T-helper 2 cell treated with Interferon-gamma antibody and Interleukin-4, amounts not matched to agents 100 ng/mL and 5 ng/mL, for 36 hours (primary cell): ENCODE measurements around the gene CYB5A. TPM values are rescaled to one million over a fixed set of nuclear protein-coding genes. Genes with fewer than 3 reads are reported as not detected.

Experiments used
- intact Hi-C: fragments of 100-400 bp; cut with micrococcal nuclease; formaldehyde crosslinking; loops from one replicate; pipeline ENCODE4 v1.15.1; 2023
- total RNA-seq: library from RNA; stranded (reverse); gene quantifications from 2 replicates; pipeline ENCODE4 v1.2.3, GENCODE V29; 2022

Gene CYB5A
- total RNA-seq, 1 donor from 2014 or later: 14.6 TPM

GRCh38 chr18:74249181-74249968 lies 42.4 kb downstream of the CYB5A start:
- intact Hi-C loops: no loop called here

GRCh38 chr18:74248595-74248994 lies 43.2 kb downstream of the CYB5A start:
- intact Hi-C loops: no loop called here

- intact Hi-C loops: no loop called here
Observed at GRCh38 chr18:74248189-74248588, 43.6 kb downstream of the CYB5A start.

- intact Hi-C loops: no loop called here
Observed at GRCh38 chr18:74244554-74244953, 47.2 kb downstream of the CYB5A start.

- intact Hi-C loops: no loop called here
Observed at GRCh38 chr18:74243127-74243526, 48.6 kb downstream of the CYB5A start.

- intact Hi-C loops: no loop called here
Observed at GRCh38 chr18:74242438-74243096, 49.2 kb downstream of the CYB5A start.

GRCh38 chr18:74241970-74242369 lies 49.8 kb downstream of the CYB5A start:
- intact Hi-C loops: no loop called here

GRCh38 chr18:74241426-74241825 lies 50.3 kb downstream of the CYB5A start:
- intact Hi-C loops: no loop called here

GRCh38 chr18:74239567-74239966 lies 52.2 kb downstream of the CYB5A start:
- intact Hi-C loops: no loop called here

- intact Hi-C loops: no loop called here
Observed at GRCh38 chr18:74234326-74235171, 57.2 kb downstream of the CYB5A start.

- intact Hi-C loops: no loop called here
Observed at GRCh38 chr18:74233933-74234325, 57.8 kb downstream of the CYB5A start.

GRCh38 chr18:74230922-74231714 lies 60.6 kb downstream of the CYB5A start:
- intact Hi-C loops: no loop called here

GRCh38 chr18:74229891-74230290 lies 61.9 kb downstream of the CYB5A start:
- intact Hi-C loops: no loop called here

- intact Hi-C loops: no loop called here
Observed at GRCh38 chr18:74229005-74229404, 62.8 kb downstream of the CYB5A start.

- intact Hi-C loops: no loop called here
Observed at GRCh38 chr18:74228312-74228711, 63.5 kb downstream of the CYB5A start.

- intact Hi-C loops: no loop called here
Observed at GRCh38 chr18:74226666-74227065, 65.1 kb downstream of the CYB5A start.

GRCh38 chr18:74226156-74226555 lies 65.6 kb downstream of the CYB5A start:
- intact Hi-C loops: no loop called here

GRCh38 chr18:74225193-74225840 lies 66.4 kb downstream of the CYB5A start:
- intact Hi-C loops: no loop called here

- intact Hi-C loops: no loop called here
Observed at GRCh38 chr18:74222710-74223494, 68.9 kb downstream of the CYB5A start.

- intact Hi-C loops: no loop called here
Observed at GRCh38 chr18:74221081-74221480, 70.7 kb downstream of the CYB5A start.
